ENCODE measurements around the gene FAF2.
A peak's percentile ranks its signal among the peaks of the same experiment; 100 is the strongest.
"Not testable (repeated sequence)": the region's sequence is repeated elsewhere in the genome, so short reads cannot be mapped to it uniquely, and the experiment has no call there.

The FAF2 gene

DNA sequence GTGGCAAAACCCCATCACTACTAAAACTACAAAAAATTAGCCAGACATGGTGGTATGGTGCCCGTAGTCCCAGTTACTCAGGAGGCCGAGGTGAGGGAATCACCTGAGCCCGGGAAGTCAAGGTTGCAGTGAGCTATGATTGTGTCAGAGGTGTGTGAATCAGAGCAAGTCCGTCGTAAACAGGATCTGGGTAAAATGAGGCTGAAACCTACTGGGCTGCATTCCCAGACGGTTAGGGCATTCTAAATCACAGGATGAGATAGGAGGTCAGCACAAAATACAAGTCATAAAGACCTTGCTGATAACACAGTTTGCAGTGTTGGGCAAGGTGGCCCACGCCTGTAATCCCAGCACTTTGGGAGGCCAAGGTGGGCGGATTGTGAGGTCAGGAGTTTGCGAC, 29.9 kb upstream of the FAF2 start:
- DNase-seq (ENCODE audit: low spot score), result no peak

DNA sequence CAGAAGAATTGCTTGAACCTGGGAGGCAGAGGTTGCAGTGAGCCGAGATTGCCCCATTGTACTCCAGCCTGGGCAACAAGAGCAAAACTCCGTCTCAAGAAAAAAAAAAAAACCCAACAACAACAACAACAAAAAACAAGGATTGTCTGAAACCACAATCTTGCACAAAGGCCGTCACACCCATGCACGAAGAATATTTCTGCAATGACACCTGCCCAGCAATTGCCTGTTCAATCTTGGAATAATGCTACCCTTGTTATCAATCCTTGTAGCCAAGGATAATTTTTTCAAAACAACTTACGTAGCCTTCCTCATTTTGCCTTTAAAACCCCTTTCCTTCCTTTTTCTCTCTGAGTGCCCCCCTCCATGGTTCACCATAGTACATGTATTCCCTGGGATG, 28.1 kb upstream of the FAF2 start:
- DNase-seq (ENCODE audit: low spot score), result no peak

DNA sequence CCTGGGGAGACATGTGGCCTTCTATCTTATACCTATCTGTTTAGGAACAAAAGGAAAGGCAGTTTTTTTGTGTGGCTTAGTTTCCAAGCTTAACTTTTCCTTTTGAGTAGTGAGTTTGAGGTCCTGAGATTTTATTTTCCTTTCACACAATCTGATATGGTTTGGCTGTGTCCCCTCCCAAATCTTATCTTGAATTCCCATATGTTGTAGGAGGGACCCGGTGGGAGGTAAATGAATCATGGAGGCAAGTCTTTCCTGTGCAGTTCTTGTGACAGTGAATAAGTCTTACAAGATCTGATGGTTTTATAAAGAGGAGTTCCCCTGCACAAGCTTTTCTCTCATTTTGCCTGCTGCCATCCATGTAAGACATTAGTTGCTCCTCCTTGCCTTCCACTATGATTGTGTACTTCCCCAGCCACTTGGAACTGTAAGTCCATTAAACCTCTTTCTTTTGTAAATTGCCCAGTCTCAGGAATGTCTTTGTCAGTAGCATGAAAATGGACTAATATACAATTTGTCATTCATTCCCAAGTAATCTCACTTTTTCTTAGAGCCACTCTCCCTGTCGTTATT, 27.1 kb upstream of the FAF2 start:
- DNase-seq (ENCODE audit: low spot score), result no peak

DNA sequence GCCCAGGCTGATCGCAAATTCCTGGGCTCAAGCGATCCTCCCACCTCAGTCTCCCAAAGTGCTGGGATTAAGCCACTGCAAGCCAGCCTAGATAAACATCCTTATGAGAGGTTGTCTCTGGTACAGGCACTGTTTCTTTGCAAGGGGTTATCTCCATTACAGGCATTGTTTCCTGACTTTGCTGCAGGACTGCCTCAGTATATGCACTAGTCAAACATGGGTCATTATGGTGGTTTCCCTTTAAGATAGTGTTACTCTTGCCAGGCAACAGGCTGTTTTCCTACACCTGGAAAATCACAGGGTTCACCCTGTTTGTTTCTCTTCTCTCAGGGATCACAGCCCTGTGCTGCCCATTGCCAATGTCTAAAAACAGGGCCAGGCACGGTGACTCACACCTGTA, 24.0 kb upstream of the FAF2 start:
- no peak for DNase-seq (ENCODE audit: low spot score)

DNA sequence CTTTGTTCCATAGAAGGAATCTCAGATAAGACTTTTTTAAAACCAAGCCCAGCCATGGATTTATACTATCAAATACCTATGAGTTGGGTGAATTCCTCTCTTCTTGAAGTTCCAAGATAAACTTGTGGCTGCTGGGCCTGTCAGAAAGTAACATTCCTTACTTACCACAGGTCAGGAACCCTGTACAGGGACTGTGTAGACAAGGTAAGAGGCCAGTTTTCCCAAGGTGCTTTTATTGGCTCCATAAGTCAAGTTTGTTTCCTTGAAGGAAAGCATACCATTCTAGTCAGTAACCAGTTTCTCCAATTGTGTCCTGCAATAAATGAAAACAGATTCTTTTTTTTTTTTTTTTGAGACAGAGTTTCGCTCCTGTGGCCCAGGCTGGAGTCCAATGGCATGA, 23.0 kb upstream of the FAF2 start:
- DNase-seq (ENCODE audit: low spot score), result no peak

DNA sequence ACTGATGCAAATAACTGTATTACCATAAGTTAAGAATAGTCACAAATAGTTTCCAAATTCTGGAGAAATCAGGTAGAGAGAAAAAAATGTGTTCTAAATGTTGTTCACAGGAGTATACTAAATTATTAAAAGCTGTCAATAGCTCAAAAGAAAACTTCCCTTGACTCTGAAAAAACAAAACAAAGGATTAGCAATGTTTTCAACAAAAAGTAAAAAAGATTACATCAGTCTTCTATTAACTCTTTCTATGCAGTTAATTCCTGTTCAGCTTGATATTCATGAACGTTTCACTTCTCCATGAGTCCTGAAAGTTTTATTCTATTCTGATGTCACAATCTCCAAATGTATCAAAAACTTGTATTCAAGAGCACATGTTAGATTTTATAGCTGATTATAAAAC, 22.4 kb upstream of the FAF2 start:
- no peak for DNase-seq (ENCODE audit: low spot score)

DNA sequence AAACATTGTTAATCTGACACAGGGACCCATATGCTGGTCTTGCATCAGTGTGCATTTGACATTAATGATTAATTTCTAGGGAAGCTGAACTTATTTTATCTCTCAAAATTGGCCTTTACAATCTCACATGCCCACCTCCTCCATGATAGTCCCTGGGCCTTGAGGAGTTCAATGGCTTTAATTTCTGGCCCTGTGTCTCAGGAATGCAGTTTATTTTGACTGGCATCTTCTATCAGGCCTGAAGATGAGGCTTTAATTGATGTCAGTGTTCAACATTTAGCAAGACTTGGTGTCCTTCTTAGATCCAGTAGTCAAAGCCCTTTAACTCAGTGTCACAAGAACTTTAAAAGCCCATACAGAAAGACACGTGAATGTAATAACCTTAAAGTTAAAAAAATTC, 21.3 kb upstream of the FAF2 start:
- no peak for DNase-seq (ENCODE audit: low spot score)

DNA sequence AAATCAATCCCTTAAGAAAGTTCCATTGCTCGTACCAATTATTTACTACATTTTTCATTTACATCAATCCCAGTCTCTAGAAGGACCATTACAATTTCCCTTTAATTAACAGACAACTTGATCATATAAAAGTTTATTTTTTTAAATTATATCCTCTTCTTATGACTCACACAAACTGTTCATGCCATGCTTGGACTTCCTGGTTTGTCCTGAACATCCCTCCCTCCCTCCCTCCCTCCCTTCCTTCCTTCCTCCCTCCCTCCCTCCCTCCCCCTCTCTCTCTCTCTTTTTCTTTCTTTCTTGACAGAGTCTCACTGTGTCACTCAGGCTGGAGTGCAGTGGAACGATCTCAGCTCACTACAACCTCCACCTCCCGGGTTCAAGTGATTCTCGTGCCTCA, 20.2 kb upstream of the FAF2 start:
- no peak for DNase-seq (ENCODE audit: low spot score)

DNA sequence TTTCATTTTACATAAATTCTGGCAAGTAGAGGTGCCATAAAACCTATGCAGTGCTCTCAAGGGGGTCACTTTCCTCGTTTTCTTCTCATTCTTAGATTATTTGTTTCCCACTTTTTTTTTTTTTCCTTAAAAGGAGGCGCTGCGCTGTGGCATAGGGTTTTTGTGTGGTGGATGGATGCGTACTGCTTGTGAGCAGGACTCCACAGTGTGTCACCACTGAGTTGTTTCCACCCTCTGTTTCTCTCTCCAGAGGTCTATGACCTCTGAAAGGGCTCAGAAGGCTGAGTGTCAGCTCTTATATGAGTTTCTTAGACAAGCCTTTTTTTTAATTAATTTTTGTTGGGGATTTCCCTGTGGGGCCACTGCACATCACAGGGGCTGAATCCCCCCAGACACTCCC, 18.2 kb upstream of the FAF2 start:
- no peak for DNase-seq (ENCODE audit: low spot score)

DNA sequence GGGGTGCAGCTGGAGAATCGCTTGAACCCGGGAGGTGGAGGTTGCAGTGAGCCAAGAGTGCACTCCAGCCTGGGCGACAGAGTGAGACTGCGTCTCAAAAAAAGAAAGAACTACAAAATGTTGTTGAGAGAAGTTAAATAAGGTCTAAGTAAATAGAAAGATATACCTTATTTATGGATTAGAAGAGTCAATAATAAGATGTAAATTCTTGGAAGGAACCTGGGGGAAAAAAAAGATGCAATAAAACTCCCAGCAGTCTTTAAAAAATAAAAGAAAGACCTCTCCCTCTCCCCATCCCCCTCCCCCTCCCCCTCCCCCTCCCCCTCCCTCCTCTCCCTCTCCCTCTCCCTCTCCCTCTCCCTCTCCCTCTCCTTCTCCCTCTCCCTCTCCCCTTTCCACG, 15.5 kb upstream of the FAF2 start:
- no peak for DNase-seq (ENCODE audit: low spot score)

DNA sequence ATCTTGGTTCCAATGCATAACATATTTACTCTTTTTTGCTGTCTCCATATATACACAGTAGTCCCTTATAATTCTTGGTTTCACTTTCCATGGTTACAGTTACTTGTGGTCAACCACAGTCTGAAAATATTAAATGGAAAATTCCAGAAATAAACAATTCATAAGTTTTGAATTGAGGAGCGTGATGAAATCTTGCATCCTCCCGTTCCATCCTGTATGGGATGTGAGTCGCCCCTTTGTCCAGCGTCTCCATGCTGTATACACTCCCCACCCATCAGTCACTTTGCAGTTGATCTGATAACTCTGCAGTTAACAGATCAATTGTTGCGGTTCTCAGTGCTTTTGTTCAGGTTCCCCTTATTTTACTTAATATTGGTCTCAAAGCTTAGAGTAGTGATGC, 11.5 kb upstream of the FAF2 start:
- no peak for DNase-seq (ENCODE audit: low spot score)

DNA sequence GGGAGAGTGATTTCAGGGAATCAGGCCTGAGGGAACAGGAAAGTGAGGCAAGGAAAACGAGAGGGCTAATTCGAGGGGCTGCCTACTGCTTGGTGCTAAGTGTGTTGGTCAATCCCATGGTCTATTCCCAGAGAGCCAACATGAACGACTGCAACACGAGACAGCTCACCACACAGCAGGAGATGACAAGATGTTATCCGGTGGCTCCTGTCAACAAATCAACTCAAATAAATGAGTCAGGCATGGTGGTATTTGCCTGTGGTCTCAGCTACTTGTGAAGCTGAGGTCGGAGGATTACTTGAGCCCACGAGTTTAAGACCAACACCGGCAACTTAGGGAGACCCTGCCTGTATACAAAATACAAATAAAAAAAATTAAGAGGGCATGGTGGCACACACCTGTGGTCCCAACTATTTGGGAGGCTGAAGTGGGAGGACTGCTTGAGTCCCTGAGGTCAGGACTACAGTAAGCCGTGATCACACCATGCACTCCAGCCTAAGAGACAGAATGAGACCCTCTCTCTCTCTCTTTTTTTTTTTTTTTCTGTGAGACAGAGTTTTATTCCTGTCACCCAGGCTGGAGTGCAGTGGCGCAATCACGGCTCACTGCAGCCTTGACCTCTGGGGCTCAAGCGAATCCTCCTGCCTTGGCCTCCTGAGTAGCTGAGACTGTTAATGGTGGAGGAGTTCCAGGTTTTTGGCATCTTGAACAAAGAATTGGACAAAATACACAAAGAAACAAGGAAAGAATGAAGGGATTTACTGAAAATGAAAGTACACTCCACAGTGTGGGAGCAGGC, 9.0 kb upstream of the FAF2 start:
- peak; percentile 54 for DNase-seq (ENCODE audit: low spot score)

DNA sequence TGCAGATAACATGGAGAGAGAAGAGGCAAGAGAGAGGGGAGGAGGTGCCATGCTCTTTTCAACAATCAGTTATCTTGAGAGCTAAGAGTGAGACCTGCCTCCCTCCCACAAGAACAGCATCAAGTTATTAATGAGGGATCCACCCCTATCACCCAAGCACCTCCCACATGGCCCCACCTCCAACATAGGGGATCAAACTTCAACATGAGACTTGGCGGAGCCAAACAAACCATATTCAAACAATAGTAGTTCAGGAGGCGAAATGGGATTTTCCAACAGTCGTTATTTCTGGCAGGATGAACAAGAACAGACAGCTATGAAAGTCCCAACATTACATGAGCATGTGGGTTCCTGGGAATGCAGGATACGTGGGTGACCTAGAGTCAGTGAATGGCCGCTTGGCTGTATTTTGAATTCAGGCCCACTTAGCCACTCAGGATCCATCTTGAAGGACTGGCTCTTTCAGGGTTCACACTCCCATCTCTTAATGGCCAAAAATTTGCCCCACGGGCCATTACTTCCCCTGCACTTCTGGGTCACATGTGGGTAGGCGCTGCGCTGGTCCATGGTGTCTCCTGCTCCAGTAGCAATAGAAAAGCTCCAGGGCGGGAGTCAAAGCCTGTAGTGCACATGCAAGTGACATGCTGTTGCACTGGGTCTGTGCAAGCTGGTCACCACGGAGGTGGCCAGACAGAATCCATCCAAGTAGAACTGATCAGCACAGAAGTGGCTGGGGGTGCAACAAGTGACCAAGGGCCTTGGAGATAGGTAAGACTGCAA, 7.1 kb upstream of the FAF2 start:
- no peak for DNase-seq (ENCODE audit: low spot score)

DNA sequence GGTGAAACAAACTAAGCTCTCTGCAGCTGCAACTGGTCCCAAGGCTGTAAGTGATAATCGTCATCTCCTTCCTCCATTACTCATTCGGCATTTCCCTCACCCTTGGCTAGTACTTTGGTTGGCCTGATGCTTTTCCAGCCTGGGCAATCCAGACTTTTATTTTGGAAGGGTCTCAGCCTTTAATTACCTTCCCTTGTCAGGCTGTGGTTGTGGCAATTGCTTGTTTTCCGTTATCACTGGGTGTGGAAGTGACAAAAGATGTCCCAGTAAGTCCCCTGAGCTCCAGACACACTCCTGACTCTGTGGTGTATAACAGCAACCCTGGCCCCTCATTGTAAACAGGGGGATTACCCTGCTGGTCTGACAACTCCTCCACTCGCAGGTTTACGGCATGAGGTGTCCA, 6.3 kb upstream of the FAF2 start:
- no peak for DNase-seq (ENCODE audit: low spot score)

DNA sequence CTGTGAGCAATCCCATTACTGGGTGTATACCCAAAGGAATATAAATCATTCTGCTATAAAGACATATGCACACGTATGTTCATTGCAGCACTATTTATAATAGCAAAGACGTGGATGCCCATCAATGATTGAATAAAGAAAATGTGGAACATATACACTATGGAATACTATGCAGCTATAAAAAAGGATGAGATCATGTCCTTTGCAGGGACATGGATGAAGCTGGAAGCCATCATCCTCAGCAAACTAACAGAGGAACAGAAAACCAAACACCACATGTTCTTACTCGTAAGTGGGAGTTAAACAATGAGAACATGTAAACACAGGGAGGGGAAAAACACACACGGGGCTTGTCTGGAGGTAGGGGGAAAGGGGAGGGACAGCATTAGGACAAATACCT, 5.3 kb upstream of the FAF2 start:
- not testable (repeated sequence) for DNase-seq (ENCODE audit: low spot score)

DNA sequence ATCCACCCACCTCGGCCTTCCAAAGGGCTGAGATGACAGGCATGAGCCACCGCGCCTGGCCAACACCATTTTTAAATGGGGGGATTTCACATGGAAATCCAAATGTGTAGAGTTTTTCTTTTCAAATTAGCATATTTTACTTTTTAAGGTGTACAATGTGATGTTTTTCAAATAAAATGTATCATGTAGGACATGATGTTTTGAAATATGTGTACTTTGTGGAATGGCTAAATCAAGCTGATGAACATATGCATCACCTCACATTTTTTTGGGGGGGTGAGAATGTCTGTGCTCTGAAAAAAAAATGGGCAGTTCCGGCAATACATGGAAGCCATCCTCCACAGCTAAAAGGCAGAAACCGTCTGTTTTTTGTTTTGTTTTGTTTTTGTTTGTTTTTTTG, 3.4 kb upstream of the FAF2 start:
- no peak for DNase-seq (ENCODE audit: low spot score)

DNA sequence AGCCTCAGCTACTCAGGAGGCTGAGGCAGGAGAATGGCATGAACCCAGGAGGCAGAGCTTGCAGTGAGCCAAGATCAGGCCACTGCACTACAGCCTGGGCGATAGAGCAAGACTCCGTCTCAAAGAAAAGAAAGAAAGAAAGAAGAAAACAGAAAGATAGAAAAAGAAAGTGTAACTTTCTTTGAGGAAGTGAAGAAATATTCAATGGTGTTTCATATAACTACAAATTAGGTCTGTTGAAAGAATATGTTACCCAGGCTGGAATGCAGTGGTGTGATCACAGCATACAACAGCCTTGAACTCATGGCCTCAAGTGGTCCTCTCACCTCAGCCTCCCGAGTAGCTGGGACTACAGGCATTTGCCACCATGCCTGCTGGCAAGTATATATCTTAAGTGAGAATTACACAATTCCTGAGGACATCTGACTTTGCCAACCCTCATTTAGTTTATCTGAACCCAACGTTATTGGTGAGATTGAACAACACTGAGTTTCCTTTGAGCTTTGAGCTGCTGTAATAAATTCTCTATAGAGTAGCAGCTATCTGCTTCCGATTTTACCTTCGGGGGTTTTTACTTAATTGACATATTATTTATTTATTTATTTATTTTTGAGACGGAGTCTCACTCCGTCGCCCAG, 2.0 kb upstream of the FAF2 start:
- no peak for DNase-seq (ENCODE audit: low spot score)

DNA sequence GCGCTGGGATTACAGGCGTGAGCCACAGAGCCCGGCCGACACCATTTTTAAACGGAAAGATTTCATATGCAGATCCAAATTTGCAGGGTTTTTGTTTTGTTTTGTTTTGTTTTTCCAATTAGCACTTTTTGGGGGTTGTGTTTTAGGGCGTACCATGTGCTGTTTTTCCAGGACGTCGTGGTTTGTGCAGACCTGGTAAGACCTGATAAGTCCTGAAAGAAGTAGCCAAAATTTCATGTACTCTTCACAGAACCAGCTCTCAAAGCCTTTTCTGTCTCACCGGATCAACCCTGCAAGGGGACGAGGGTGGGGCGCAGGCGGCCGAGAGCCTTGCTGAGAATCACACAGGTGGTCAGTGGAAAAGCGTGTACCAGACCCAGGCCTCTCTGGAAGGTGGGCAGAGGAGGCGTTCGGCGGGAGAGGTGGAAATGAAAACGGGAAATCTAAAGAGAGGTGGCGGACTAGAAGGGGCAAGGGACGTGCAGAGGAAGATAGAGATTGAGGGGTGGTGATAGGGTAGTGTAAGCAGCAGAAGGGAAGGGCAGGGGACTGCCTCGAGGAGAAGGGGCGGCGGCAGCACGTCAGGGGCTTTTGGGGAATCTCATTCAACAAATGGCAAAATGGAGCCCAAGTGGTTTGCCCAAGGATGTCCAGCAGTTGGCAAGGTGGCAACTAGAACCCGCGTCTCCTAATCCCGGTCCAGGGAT, 1.1 kb upstream of the FAF2 start:
- DNase-seq (ENCODE audit: low spot score), result peak; percentile 23

DNA sequence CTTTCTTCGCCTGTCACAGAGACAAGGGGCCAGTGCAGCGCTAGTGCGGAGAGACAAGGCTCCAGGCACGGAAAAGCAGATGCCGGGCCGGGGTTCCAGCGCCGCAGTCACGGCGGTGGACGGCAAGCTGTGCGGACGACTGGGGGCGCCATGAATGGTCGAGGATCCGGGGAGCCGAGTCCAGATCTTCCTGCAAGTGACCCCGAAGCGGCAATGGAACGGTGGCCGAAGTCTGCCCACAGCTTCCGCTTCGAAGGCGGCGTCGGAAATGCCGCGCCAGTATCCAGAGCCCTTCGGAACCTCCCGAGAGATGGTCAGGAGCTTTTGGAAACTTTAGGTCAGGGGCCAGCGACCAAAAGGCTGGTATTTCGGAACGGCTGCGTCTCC, 601 bp upstream of the FAF2 start:
- no peak for DNase-seq (ENCODE audit: low spot score)

DNA sequence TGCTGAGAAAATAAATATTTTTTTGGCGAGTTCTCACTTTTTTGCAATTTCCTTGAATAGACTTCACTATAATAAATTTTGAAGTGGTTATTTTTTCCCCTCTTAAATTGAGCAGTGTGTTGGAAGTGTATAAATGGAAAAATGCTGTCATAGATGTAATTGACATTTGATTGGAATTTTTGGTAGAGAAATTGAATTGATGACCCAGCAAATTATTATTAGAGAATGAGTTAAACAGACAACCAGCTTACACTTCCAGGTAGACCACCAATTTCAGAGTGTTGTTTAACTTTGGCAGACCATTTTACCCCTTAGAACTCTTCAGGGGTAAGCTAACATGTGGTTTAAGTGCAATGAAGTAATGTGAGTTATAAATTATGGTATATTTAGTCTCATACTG, 1.9 kb downstream of the FAF2 start:
- DNase-seq (ENCODE audit: low spot score), result no peak

DNA sequence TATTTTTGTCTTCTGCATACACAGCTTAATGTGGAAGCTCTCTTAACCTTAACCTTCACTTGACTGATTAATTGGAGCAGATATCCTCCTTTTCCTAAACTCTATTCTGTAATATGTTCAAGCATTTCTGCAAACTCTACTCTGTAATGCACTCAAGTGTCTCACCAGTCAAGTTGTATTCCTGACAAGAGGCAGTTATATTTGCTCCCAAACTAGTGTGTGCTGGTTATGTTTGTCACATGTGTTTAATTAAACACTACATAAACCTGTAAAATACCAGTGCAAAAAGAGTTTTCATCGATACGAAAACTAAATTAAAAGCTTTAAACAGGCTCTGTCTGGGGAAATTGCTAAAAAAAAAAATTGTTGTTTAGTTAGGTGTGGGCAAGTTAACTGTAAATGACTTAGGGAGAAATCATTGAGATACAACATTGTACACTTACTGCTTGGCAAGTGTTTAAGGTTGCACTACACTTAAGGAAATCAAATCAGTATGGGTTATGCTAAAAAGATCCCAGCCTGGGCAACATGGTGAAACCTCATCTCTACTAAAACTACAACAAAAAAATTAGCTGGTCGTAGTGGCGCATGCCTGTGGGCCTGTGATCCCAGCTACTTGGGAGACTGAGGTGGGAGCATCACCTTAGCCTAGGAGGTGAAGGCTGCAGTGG, 6.7 kb downstream of the FAF2 start:
- DNase-seq (ENCODE audit: low spot score), result no peak
